ENCODE results near the gene GPC6. TPM values are rescaled to one million over a fixed set of nuclear protein-coding genes. Genes with fewer than 3 reads are reported as not detected.

Gene GPC6
- total RNA-seq = 19.8 TPM

DNA sequence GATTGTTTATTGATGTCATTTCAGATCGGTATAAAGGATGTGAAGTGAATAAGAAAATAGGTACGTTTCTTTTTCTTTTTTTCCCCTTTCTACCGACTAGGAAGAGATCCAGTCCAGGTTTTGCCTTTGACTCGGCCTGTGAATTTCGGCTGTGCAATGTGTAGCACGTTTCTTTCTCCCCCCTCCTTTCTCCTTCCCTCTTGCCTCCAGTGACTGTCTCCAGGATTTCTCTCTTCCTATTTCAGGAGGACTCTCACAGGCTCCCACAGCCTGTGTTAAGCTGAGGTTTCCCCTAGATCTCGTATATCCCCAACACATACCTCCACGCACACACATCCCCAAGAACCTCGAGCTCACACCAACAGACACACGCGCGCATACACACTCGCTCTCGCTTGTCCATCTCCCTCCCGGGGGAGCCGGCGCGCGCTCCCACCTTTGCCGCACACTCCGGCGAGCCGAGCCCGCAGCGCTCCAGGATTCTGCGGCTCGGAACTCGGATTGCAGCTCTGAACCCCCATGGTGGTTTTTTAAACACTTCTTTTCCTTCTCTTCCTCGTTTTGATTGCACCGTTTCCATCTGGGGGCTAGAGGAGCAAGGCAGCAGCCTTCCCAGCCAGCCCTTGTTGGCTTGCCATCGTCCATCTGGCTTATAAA lies at the start of gene GPC6:
Gene GPC6, plus strand, starts transcription at position 185 of the 657 bp plus-strand sequence.

Small RNA genes lying within 50 kb of the gene (small RNA-seq; reads per million reads assigned to genes)
- not detected for gene RNA5SP35

Measured in diencephalon (tissue), 1 donor.